Suprapubic skin (tissue), 3 donors: ENCODE data around the gene ARHGEF1.

Experiments
- EP300 ChIP-seq: sonication (generic); formaldehyde crosslinking; IDR thresholded peaks from one replicate; pipeline ENCODE4 v1.6.1; 2017; ENCODE audit warnings: antibody characterized with exemption
- POLR2A ChIP-seq, 2 donors: fragments of 450-650 bp; IDR thresholded peaks; one replicate each; pipeline ENCODE4 v1.6.1; 2017; ENCODE audit warnings: antibody characterized with exemption in 2 of 2, mild to moderate bottlenecking in 2 of 2, moderate library complexity in 2 of 2
- TF ChIP-seq, protein P1 (sequence below), 2 donors: fragments of 200-600 bp in 1 of 2; fragments of 450-650 bp in 1 of 2; sonication (generic) in 1 of 2; IDR thresholded peaks; one replicate each; pipeline ENCODE4 v1.5.1; 2016 to 2019; ENCODE audit warnings: antibody characterized with exemption in 2 of 2, mild to moderate bottlenecking in 1 of 2, moderate library complexity in 1 of 2

DNA sequence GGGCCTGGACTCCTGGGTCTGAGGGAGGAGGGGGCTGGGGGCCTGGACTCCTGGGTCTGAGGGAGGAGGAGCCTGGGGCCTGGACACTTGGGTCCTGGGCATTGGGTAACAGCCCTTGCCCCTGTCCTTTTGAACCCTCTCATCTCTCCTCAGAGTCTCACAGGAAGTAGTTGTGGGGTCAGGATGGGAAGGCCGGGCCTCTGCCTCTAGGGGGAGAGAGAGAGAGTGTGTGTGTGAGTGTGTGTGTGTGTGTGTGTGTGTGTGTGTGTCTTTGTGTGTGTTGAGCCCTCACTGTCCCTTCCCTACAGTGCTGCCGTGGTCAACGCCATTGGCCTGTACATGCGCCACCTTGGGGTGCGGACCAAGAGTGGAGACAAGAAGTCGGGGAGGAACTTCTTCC lies 10.9 kb downstream of the ARHGEF1 start:
- TF ChIP-seq, protein P1, sequence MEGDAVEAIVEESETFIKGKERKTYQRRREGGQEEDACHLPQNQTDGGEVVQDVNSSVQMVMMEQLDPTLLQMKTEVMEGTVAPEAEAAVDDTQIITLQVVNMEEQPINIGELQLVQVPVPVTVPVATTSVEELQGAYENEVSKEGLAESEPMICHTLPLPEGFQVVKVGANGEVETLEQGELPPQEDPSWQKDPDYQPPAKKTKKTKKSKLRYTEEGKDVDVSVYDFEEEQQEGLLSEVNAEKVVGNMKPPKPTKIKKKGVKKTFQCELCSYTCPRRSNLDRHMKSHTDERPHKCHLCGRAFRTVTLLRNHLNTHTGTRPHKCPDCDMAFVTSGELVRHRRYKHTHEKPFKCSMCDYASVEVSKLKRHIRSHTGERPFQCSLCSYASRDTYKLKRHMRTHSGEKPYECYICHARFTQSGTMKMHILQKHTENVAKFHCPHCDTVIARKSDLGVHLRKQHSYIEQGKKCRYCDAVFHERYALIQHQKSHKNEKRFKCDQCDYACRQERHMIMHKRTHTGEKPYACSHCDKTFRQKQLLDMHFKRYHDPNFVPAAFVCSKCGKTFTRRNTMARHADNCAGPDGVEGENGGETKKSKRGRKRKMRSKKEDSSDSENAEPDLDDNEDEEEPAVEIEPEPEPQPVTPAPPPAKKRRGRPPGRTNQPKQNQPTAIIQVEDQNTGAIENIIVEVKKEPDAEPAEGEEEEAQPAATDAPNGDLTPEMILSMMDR (IDR thresholded peaks at IDR 0.05): no peak
- TF ChIP-seq EP300 (no peak), POLR2A (IDR thresholded peaks at IDR 0.05) (no peak)
